ENCODE measurements around the gene LRRFIP1.
A peak's percentile ranks its signal among the peaks of the same experiment; 100 is the strongest.
"Not testable (repeated sequence)": the region's sequence is repeated elsewhere in the genome, so short reads cannot be mapped to it uniquely, and the experiment has no call there.

LRRFIP1 gene

DNA sequence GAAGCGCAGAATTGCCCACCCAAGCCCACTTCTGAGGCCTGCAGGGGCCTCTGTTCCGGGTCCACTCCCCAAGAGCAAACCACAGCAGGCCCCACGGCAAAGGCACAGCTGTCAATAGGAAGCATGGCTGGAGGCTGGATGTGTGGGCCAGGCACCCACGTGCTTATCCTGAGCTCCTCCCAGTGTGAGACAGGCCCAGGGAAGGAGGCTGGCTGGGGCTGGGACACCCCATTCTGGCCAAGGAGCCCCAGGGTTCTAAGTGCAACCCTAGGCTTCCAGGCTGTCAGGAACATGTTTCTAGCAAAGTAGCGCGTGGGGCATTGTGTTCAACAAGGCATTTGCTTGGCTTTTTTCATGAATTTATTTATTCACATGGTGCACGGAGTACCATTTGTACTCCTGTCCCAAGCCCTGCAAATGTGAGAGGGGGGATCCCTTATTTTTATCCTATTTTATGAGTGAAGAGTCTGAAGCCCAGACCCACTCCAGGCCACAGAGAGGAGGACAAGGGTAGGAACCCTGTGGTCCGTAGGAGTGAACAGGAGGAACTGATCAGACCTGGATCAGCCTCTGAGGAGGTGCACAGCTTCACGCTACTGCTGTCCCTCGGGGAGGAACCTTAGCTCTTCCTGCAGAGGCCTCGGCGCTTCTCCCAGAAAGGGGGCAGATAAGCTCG, 30.7 kb upstream of the LRRFIP1 start:
- no peak for DNase-seq (ENCODE audit: low read depth)

GRCh38 chr2:237597196-237598145, 29.9 kb upstream of the LRRFIP1 start:
- no peak for DNase-seq (ENCODE audit: low read depth)

DNA sequence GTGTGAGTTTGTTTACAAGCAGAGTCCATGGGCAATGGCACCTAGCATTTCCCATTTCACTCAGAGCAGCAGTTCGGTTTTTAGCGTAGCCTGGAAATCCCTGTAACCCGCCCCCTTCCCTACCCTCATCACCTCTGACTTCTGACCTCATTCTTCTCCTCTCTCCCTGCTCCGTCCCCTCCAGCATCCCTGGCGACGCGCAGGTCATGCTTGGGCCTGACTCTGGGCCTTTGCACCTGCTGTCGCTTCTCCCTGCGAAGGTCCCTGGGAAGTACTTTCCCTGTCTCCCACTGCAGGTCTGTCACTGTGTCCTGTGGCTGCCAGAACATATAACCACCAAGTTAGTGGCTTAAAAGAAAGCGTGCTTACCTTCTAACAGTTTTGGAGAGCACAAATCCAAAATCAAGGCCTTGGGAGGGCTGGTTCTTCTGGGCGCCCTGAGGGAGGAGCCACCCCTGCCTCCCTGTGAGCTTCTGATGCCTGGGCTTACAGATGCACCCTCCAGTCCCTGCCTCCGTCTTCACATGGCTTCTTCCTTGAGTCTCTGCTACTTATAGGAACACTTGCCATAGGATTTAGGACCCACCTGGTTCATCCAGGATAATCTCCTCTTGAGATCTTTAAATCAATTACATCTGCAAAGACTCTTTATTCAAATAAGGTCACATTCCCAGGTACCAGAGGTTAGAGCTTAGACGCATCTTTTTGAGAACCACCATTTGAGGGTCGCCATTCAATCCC, 28.7 kb upstream of the LRRFIP1 start:
- no peak for DNase-seq (ENCODE audit: low read depth)

DNA sequence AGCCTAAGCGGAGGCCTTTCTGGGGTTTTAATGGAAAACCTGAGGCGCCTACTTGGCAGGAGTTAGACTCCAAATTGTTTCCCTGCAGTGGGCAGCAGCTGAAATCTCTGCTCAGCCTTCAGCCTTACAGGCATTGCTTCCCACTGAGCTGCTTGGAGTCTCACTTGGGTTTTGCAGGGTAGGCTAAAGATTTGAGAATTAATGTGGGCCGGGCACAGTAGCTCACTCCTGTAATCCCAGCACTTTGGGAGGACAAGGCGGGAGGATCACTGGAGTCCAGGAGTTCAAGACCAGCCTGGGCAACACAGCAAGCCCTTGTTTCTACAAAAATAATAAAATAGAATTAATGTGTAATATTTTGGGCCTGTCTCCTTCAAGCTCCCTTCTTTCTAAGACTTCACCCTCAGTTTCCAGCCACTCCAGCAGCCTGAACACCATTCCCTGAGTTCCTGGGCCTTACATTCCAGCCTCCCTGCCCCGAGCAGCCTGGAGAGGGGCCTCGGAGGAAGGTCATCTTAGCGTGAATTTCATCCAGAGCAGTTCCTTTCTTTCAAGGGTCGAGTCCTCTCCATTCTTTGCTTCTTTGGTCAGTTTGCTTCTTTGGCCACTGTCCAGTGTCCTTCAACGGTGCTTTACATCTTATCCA, 27.8 kb upstream of the LRRFIP1 start:
- DNase-seq (ENCODE audit: low read depth): no peak

DNA sequence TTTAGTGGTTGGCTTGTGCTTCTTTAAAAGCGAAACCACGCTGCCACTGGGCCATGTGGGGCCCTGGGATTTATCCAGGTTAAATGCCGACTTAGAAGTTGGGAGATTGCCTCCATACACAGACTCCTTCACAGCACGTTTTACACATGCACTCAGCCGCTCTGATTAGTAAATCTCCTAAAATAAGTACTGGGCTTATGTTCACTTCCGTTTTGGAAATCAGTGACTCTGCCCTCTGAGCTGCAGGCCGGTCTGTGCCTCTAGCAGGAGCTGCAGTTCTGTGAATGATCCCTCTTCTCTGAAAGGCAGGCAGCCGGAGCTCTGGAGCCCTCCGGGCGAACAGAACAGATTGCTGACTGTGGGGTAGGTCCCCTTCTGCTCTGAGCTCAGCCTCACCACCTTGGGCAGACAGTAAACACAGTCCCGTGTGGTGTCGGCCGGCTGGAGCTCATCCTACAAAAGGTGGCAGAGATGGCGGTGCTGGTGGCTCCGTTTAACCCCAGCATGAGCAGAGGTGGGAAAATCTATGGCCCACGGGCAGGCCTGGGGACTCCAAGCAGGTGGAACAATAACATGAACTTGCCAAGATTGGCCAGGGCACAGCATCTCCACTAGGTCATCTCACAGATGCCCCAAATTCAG, 27.1 kb upstream of the LRRFIP1 start:
- no peak for DNase-seq (ENCODE audit: low read depth)

DNA sequence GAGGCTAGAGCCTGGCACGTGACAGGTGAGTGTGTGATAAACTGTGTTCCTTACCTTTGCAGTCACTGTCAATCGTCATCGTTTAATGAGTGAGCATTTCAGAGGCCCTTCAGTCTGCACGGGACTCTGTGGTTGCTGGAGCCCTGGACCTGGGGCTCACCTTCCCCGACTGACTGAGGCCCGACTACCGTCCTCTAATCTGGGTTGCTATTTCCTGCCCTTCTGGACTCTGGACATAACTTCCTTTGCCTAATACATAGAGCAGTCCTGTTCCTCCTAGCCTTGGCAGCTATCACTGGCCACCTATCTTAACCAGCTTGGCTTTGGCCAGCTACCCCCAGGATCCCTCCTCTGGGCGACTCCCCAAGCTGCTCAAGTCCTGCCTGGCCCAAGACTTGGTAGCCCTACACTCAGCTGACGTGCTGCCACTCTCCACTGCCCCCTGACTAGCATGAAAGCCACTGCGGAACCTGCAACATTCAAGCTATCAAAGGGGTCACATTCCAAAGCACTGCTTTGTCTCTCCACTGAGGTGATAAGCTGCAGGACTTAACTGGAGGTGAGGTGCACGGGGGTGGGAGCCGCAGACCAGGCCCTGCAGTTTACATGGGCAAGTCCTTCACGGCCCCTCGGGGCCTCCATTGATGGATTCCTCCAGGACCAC, 25.8 kb upstream of the LRRFIP1 start:
- no peak for DNase-seq (ENCODE audit: low read depth)

GRCh38 chr2:237602409-237602808, 25.0 kb upstream of the LRRFIP1 start:
- DNase-seq (ENCODE audit: low read depth): no peak

- DNase-seq (ENCODE audit: low read depth): no peak
Measured at GRCh38 chr2:237603049-237603717, 24.2 kb upstream of the LRRFIP1 start.

DNA sequence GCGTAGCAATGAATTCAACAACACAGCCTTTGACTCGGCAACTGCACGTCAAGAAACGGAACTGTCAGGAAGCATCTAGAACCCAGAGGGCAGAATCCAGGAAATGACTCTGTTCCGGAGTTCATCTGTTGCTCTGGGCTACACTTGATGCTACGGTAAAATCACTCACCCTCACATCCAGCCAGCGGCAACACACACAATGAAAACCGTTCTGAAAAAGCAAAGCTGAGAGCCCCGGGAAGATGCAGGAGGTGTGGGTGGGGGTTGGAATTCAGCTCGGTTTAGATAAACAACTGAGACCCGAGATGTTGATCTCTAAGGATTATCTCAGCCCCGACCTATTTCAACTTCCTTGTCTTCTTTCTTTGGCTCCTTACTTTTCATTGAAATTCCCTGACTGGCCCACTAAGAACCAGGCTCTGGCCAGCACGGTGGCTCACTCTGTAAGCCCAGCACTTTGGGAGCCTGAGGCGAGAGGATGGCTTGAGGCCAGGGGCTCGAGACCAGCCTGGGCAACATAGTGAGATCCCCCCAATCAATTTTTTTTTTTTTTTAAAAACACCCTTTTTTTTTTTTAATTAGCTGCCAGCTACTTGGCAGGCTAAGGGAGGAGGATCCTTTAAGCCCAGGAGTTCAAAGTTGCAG, 23.5 kb upstream of the LRRFIP1 start:
- peak; percentile 31 for DNase-seq (ENCODE audit: low read depth)

DNA sequence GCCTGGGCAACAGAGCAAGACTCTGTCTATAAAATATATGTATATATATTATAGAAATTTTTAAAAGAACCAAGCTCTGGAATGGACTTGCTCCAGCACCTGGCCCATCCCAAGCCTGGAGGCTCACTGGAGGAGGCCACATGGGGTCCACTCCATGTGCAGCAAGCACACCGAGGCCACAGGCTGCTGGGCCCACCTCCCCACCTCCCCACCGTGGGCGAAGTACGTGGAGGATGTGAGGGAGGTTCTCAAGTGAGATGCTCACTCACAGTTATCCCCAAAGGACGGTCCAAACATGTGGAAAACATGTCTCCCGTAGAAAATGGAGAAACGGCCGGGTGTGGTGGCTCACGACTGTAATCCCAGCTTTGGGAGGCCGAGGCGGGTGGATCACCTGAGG, 23.0 kb upstream of the LRRFIP1 start:
- no peak for DNase-seq (ENCODE audit: low read depth)

- DNase-seq (ENCODE audit: low read depth): no peak
Measured at GRCh38 chr2:237604960-237605359, 22.4 kb upstream of the LRRFIP1 start.

DNA sequence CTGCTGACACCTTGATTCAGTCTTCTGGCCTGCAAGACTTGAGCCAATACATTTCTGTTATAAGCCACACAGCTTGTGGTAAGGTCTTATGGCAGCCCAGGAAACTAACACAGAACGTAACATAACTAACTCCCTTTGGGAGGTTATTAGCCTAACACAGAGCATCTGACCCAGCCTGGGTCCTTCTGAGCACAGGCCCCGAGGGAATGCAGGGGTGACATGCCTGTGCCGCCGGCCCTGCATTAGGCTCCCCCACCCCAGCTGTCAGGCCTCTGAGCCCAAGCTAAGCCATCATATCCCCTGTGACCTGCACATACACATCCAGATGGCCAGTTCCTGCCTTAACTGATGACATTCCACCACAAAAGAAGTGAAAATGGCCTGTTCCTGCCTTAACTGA, 20.9 kb upstream of the LRRFIP1 start:
- DNase-seq (ENCODE audit: low read depth): not testable (repeated sequence)

GRCh38 chr2:237612527-237613357, 14.6 kb upstream of the LRRFIP1 start:
- no peak for DNase-seq (ENCODE audit: low read depth)

DNA sequence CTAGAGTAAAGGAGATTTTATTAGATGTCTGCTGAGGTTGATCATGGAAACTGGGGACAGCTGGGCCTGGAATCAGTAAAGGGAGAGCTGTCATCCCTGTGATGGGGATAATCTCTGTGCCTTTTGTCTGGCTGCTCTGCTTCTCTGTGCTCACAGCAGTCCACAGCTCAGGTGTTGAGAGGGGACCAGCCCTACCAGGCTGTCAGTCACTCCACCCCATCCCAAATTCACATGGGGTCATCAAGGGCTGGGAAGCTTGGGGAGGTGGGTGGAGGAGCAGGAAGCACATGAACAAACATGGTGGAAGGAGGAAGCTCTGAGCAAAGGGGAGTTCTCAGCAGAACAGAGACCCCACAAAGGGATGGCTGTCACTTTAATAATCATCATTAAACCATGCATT, 13.7 kb upstream of the LRRFIP1 start:
- DNase-seq (ENCODE audit: low read depth): no peak

DNA sequence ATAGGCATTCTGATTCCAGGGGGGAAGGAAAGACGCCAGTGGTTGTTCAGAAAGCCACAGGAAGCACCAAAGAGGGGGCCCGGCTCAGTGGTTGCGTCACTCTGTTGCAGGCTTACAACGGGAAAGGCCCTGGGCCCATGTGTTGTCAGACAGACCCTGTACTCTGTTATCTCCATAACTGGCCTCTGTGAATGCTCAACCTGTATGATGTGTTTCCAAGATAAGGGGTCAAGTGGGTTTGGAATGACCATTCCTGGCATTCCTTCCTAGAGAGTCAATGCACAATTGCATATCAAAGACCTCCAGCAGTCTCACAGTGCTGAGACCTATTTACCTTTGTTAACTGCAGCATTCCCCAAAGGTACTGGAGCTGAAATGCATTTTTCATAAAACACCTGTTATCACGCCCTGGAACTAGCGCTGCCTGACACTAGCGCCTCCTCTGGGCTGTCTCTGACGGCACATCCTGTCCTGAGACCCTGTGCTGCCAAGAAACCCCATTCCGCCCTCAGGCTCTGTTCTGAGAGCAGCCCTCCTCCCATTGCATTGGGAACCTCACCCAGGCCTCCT, 13.2 kb upstream of the LRRFIP1 start:
- DNase-seq (ENCODE audit: low read depth): no peak

- DNase-seq (ENCODE audit: low read depth): no peak
Measured at GRCh38 chr2:237615631-237616249, 11.6 kb upstream of the LRRFIP1 start.

GRCh38 chr2:237616373-237616733, 11.0 kb upstream of the LRRFIP1 start:
- DNase-seq (ENCODE audit: low read depth): no peak
